ENCODE results near the gene CCDC57. TPM values are rescaled to one million over a fixed set of nuclear protein-coding genes. Genes with fewer than 3 reads are reported as not detected.

Gene CCDC57
- polyA plus RNA-seq, 3 donors, result 17.1 to 43.8 (median 20.1) TPM

GRCh38 chr17:82246365-82247181 is 33.9 kb upstream of the CCDC57 start:
- peaks cover 80 to 91% of the 10 kb centered on the region in 2 donors for H3K36me3 Mint-ChIP-seq
- no peak for TF ChIP-seq CTCF (IDR thresholded peaks at IDR 0.05)
- H4K20me1 ChIP-seq (ENCODE audit: insufficient read depth, low read length), result peaks cover 100% of the 10 kb centered on the region
- H3K4me2 ChIP-seq (replicated peaks; ENCODE audit: extremely low read depth, low read length, poor library complexity, severe bottlenecking), result no peak overlapping the region
- no peak overlapping the region for H2AFZ ChIP-seq (ENCODE audit: insufficient read depth, low read depth, low read length, poor library complexity, severe bottlenecking)
- H3K4me3 ChIP-seq (replicated peaks in 1 of 3; ENCODE audit: low read depth in 2 of 3, low read length in 3 of 3), result no peak overlapping the region
- WGBS (ENCODE audit: insufficient coverage), result 65% methylated on average over 20 of the region's 27 CpGs
- H3K4me1 ChIP-seq (ENCODE audit: control insufficient read depth in 1 of 2, insufficient read depth in 2 of 2, low read length in 2 of 2), result peaks cover 20 to 32% of the 10 kb centered on the region in 2 donors
- H3K27ac ChIP-seq (ENCODE audit: low read depth in 1 of 2, low read length in 2 of 2), result peak overlapping the region; percentile 22 to 63
- H3K9me3 ChIP-seq (replicated peaks in 1 of 2; ENCODE audit: control insufficient read depth in 1 of 2, insufficient read depth in 1 of 2, low read length in 2 of 2), result no peaks in the 10 kb centered on the region
- no peak overlapping the region for H3K9ac ChIP-seq (ENCODE audit: insufficient read depth, low read length, poor library complexity, severe bottlenecking)
- peak overlapping the region in 6 of 7 donors; percentile 43 to 84 (median 75) for H3K27ac Mint-ChIP-seq
- H3K4me3 Mint-ChIP-seq, result no peak overlapping the region
- peaks cover 42% of the 10 kb centered on the region for H3K4me1 Mint-ChIP-seq
- DNase-seq, result peak in 1 of 3 donors; percentile 51
- H3K27me3 ChIP-seq (ENCODE audit: control insufficient read depth in 2 of 2, insufficient read depth in 2 of 2, low read length in 2 of 2), result no peaks in the 10 kb centered on the region
- H3K27me3 Mint-ChIP-seq (ENCODE audit: low read depth in 3 of 3), result peaks cover 0 to 6% (median 0%) of the 10 kb centered on the region in 3 donors
- H3K9me3 Mint-ChIP-seq, result peaks cover 0 to 3% (median 0%) of the 10 kb centered on the region in 7 donors
- intact Hi-C loops (cut with micrococcal nuclease), result no loop called here
- H3K79me2 ChIP-seq (ENCODE audit: insufficient read depth, low read length), result peaks cover 92% of the 10 kb centered on the region
- H3K36me3 ChIP-seq (replicated peaks in 1 of 2; ENCODE audit: control insufficient read depth in 1 of 2, insufficient read depth in 2 of 2, low read length in 2 of 2), result peaks cover 91 to 94% of the 10 kb centered on the region in 2 donors

- Histone ChIP-seq H3K4me2 (replicated peaks; ENCODE audit: extremely low read depth, low read length, poor library complexity, severe bottlenecking) (no peak overlapping the region), H3K27me3 (ENCODE audit: control insufficient read depth in 2 of 2, insufficient read depth in 2 of 2, low read length in 2 of 2) (no peaks in the 10 kb centered on the region), H3K9me3 (replicated peaks in 1 of 2; ENCODE audit: control insufficient read depth in 1 of 2, insufficient read depth in 1 of 2, low read length in 2 of 2) (no peaks in the 10 kb centered on the region), H4K20me1 (ENCODE audit: insufficient read depth, low read length) (peaks cover 100% of the 10 kb centered on the region), H3K27ac (ENCODE audit: low read depth in 1 of 2, low read length in 2 of 2) (peak overlapping the region in 1 of 2 donors; percentile 63), H3K4me3 (replicated peaks in 1 of 3; ENCODE audit: low read depth in 2 of 3, low read length in 3 of 3) (no peak overlapping the region), H3K9ac (ENCODE audit: insufficient read depth, low read length, poor library complexity, severe bottlenecking) (no peak overlapping the region), H2AFZ (ENCODE audit: insufficient read depth, low read depth, low read length, poor library complexity, severe bottlenecking) (no peak overlapping the region), H3K79me2 (ENCODE audit: insufficient read depth, low read length) (peaks cover 88% of the 10 kb centered on the region), H3K4me1 (ENCODE audit: control insufficient read depth in 1 of 2, insufficient read depth in 2 of 2, low read length in 2 of 2) (peaks cover 26 to 38% of the 10 kb centered on the region in 2 donors), H3K36me3 (replicated peaks in 1 of 2; ENCODE audit: control insufficient read depth in 1 of 2, insufficient read depth in 2 of 2, low read length in 2 of 2) (peaks cover 85 to 88% of the 10 kb centered on the region in 2 donors)
- Mint-ChIP-seq H3K9me3 (peaks cover 0 to 3% (median 0%) of the 10 kb centered on the region in 7 donors), H3K27me3 (ENCODE audit: low read depth in 3 of 3) (peaks cover 0 to 6% (median 0%) of the 10 kb centered on the region in 3 donors), H3K27ac (peak overlapping the region in 5 of 7 donors; percentile 6 to 84 (median 31)), H3K4me3 (no peak overlapping the region), H3K36me3 (peaks cover 74 to 85% of the 10 kb centered on the region in 2 donors), H3K4me1 (peaks cover 48% of the 10 kb centered on the region)
- TF ChIP-seq CTCF (IDR thresholded peaks at IDR 0.05), result no peak
- intact Hi-C loops (cut with micrococcal nuclease), result no loop called here
- no peak for DNase-seq
- WGBS (ENCODE audit: insufficient coverage), result 100% methylated on average over 4 of the region's 5 CpGs
Measured at GRCh38 chr17:82246040-82246364, 33.4 kb upstream of the CCDC57 start.

All from CD14-positive monocyte (primary cell).